Measurements from ENCODE around the gene ZNF385B.
A peak's percentile ranks its signal among the peaks of the same experiment; 100 is the strongest.
"Not testable (repeated sequence)": the region's sequence is repeated elsewhere in the genome, so short reads cannot be mapped to it uniquely, and the experiment has no call there.

Gene ZNF385B

GRCh38 chr2:179788104-179788503 is 73.3 kb downstream of the ZNF385B start:
- no peak overlapping the region for H3K4me3 ChIP-seq
- H3K9ac ChIP-seq = no peak overlapping the region
- no peaks in the 10 kb centered on the region for H4K20me1 ChIP-seq
- no peaks in the 10 kb centered on the region for H3K4me1 ChIP-seq
- H3K4me2 ChIP-seq = no peak overlapping the region
- TF ChIP-seq Cebpa-rat (IDR thresholded peaks at IDR 0.05) = no peak
- no peaks in the 10 kb centered on the region for H3K9me3 ChIP-seq
- H3K27ac ChIP-seq = no peak overlapping the region
- H3K36me3 ChIP-seq = no peaks in the 10 kb centered on the region
- H3K27me3 ChIP-seq = no peaks in the 10 kb centered on the region

DNA sequence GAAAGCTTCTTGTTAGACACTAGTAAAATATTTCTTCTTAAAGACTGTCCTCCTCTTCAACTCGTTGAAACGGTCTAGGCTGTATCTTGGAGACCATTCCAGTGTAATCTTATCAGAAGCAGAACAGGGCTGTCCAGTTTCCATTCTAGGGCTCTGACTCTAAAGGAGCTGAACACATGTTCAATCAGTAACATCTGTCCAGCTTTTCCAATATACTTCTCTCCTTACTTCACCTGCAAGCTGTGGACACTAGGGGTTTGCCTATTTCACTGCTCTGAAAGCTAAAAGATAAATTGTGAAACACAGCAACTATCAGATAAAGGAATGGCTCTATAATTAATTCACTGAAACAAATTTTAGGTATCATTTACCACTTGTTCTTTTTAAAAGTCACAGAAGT is 73.8 kb downstream of the ZNF385B start:
- H3K4me2 ChIP-seq = no peak overlapping the region
- no peaks in the 10 kb centered on the region for H4K20me1 ChIP-seq
- no peaks in the 10 kb centered on the region for H3K4me1 ChIP-seq
- H3K4me3 ChIP-seq = no peak overlapping the region
- no peak overlapping the region for H3K9ac ChIP-seq
- no peak overlapping the region for H3K27ac ChIP-seq
- TF ChIP-seq Cebpa-rat (IDR thresholded peaks at IDR 0.05) = no peak
- no peaks in the 10 kb centered on the region for H3K9me3 ChIP-seq
- no peaks in the 10 kb centered on the region for H3K36me3 ChIP-seq
- H3K27me3 ChIP-seq = no peaks in the 10 kb centered on the region

GRCh38 chr2:179785902-179786301 is 75.5 kb downstream of the ZNF385B start:
- TF ChIP-seq Cebpa-rat (IDR thresholded peaks at IDR 0.05) = no peak
- Histone ChIP-seq H3K4me1 (no peaks in the 10 kb centered on the region), H3K27me3 (no peaks in the 10 kb centered on the region)

GRCh38 chr2:179782346-179782745 is 79.1 kb downstream of the ZNF385B start:
- not testable (repeated sequence) for H3K36me3 ChIP-seq, H3K4me2 ChIP-seq, H3K9me3 ChIP-seq, H3K4me3 ChIP-seq, H3K9ac ChIP-seq, H3K27ac ChIP-seq, H3K4me1 ChIP-seq, H4K20me1 ChIP-seq, H3K27me3 ChIP-seq

More at GRCh38 chr2:179785902-179786301, 75.5 kb downstream of the ZNF385B start:
- Histone ChIP-seq H3K9me3 (no peaks in the 10 kb centered on the region), H3K27ac (no peak overlapping the region), H3K4me2 (no peak overlapping the region), H3K36me3 (no peaks in the 10 kb centered on the region), H3K4me3 (no peak overlapping the region), H4K20me1 (no peaks in the 10 kb centered on the region), H3K9ac (no peak overlapping the region)

DNA sequence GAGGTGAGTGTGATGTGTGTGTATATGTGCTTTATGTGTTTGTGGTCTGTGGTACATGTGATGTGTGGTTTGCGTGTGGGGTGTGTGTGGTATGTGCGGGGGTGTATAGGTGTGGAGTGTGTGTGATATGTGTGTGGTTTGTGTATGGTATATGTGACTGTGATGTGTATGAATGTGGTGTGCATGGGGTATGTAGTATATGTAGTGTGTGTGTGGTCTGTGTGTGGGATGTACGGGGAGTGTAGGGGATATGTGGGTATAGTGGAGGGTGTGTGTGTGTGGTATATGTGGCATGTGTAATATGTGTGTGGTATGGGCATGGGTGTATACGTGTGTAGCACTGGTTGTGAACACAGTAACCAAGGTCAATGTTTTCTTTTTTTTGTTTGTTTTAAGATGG is 87.4 kb downstream of the ZNF385B start:
- H3K9me3 ChIP-seq = no peaks in the 10 kb centered on the region
- H3K27me3 ChIP-seq = no peaks in the 10 kb centered on the region
- no peak overlapping the region for H3K9ac ChIP-seq
- H3K36me3 ChIP-seq = no peaks in the 10 kb centered on the region
- no peak overlapping the region for H3K4me3 ChIP-seq
- no peak overlapping the region for H3K4me2 ChIP-seq
- no peaks in the 10 kb centered on the region for H3K4me1 ChIP-seq
- TF ChIP-seq Cebpa-rat (IDR thresholded peaks at IDR 0.05) = no peak
- no peak overlapping the region for H3K27ac ChIP-seq
- no peaks in the 10 kb centered on the region for H4K20me1 ChIP-seq

- TF ChIP-seq Cebpa-rat (IDR thresholded peaks at IDR 0.05) = no peak
These were observed 89.1 kb downstream of the ZNF385B start for GRCh38 chr2:179772346-179772745.

DNA sequence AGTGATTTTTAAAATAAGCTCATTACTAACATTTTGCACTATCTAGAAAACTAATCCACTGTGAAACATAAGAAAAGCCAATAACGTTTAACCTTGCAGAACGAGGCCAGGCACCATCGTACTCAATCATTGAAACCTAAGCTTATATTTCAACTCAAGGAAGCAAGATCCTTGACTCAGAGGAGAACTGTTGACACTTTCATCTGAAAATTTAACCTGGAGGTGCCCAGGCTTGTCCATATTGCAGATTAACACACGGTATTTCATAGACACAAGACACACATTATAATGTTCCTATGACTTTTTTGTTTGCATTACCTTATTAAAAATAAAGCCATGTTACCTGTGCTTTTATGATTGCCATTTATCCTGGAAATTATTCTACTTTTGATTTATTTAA is 89.6 kb downstream of the ZNF385B start:
- Histone ChIP-seq H3K27ac (no peak overlapping the region), H3K4me1 (no peaks in the 10 kb centered on the region), H3K27me3 (no peaks in the 10 kb centered on the region), H3K36me3 (no peaks in the 10 kb centered on the region), H4K20me1 (no peaks in the 10 kb centered on the region), H3K4me3 (no peak overlapping the region), H3K9me3 (no peaks in the 10 kb centered on the region), H3K4me2 (no peak overlapping the region), H3K9ac (no peak overlapping the region)
- no peak for TF ChIP-seq Cebpa-rat (IDR thresholded peaks at IDR 0.05)

More at GRCh38 chr2:179772346-179772745, 89.1 kb downstream of the ZNF385B start:
- H3K4me2 ChIP-seq = no peak overlapping the region
- H3K9ac ChIP-seq = no peak overlapping the region
- no peaks in the 10 kb centered on the region for H3K27me3 ChIP-seq
- no peaks in the 10 kb centered on the region for H3K4me1 ChIP-seq
- no peak overlapping the region for H3K27ac ChIP-seq
- no peak overlapping the region for H3K4me3 ChIP-seq
- no peaks in the 10 kb centered on the region for H3K9me3 ChIP-seq
- no peaks in the 10 kb centered on the region for H3K36me3 ChIP-seq
- no peaks in the 10 kb centered on the region for H4K20me1 ChIP-seq

DNA sequence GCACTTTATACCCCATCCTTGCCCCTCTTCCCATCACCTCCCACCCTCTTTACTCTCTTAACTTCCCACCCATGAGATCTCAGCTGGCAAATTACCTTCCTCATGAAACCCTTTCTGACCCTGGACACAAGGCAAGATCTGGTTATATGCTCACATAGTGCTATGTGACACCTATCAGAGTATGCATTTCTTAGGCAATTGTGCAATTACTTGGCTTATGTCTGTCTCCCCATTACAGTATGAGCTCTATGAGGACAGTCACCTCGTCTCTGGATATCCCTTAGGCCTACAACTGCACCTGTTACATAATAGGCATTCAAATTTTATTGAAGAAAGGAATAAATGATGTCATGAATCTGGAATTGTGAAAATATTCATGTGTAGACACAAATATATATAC is 91.4 kb downstream of the ZNF385B start:
- Histone ChIP-seq H3K4me3 (no peak overlapping the region), H3K4me1 (no peaks in the 10 kb centered on the region), H3K9me3 (no peaks in the 10 kb centered on the region), H4K20me1 (no peaks in the 10 kb centered on the region), H3K9ac (no peak overlapping the region), H3K36me3 (no peaks in the 10 kb centered on the region), H3K27ac (no peak overlapping the region), H3K27me3 (no peaks in the 10 kb centered on the region), H3K4me2 (no peak overlapping the region)
- no peak for TF ChIP-seq Cebpa-rat (IDR thresholded peaks at IDR 0.05)

DNA sequence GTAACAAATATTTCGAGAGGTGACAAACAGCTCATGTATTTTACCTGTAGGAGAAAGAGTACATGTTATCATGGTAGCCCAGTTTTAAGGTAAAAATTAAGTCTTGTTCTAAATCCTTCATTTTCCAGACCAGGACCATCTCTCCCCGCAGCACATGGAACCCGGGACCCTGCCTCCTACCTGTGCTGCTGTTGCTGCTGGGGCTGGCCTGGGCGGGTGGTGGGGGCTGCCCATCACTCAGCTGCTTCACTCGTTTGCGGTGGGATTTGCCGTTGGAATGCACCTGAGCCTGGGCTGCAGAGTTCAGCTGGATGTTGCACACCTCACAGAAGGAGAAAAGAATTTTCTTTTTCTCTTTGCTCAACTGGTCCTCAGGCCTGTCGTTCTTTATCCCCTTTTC is 92.1 kb downstream of the ZNF385B start:
- Histone ChIP-seq H3K4me3 (no peak overlapping the region), H3K9me3 (no peaks in the 10 kb centered on the region; the same call in 1 of the 2 replicates), H3K9ac (no peak overlapping the region), H3K27me3 (no peaks in the 10 kb centered on the region), H3K4me2 (0 out of 2 replicates have a peak overlapping the region, but pooled peaks have one; percentile 0), H3K4me1 (no peaks in the 10 kb centered on the region), H4K20me1 (no peaks in the 10 kb centered on the region), H3K36me3 (no peaks in the 10 kb centered on the region), H3K27ac (no peak overlapping the region)
- no peak for TF ChIP-seq Cebpa-rat (IDR thresholded peaks at IDR 0.05)

- no peak overlapping the region for H3K27ac ChIP-seq
- no peak overlapping the region for H3K9ac ChIP-seq
- no peaks in the 10 kb centered on the region; the same call in 1 of the 2 replicates for H3K9me3 ChIP-seq
- H3K36me3 ChIP-seq = no peaks in the 10 kb centered on the region
- TF ChIP-seq Cebpa-rat (IDR thresholded peaks at IDR 0.05) = no peak
- H3K27me3 ChIP-seq = no peaks in the 10 kb centered on the region
- no peak overlapping the region for H3K4me3 ChIP-seq
- no peaks in the 10 kb centered on the region for H3K4me1 ChIP-seq
- H4K20me1 ChIP-seq = no peaks in the 10 kb centered on the region
- 0 out of 2 replicates have a peak overlapping the region, but pooled peaks have one; percentile 0 for H3K4me2 ChIP-seq
These were observed 92.6 kb downstream of the ZNF385B start for GRCh38 chr2:179768765-179769164.

- Histone ChIP-seq H3K9me3 (no peaks in the 10 kb centered on the region; the same call in 1 of the 2 replicates), H4K20me1 (no peaks in the 10 kb centered on the region), H3K4me1 (no peaks in the 10 kb centered on the region), H3K4me2 (no peak overlapping the region), H3K36me3 (no peaks in the 10 kb centered on the region), H3K27ac (no peak overlapping the region), H3K4me3 (no peak overlapping the region), H3K9ac (no peak overlapping the region), H3K27me3 (no peaks in the 10 kb centered on the region)
- no peak for TF ChIP-seq Cebpa-rat (IDR thresholded peaks at IDR 0.05)
These were observed 95.7 kb downstream of the ZNF385B start for GRCh38 chr2:179765666-179766065.
